ENCODE measurements around the gene NDUFS3. TPM values are rescaled to one million over a fixed set of nuclear protein-coding genes. Genes with fewer than 3 reads are reported as not detected.

The NDUFS3 gene
- 104 to 145 TPM (median 136 TPM) in 5 replicates for total RNA-seq (2022; extraction: Qiagen RNA extraction)

DNA sequence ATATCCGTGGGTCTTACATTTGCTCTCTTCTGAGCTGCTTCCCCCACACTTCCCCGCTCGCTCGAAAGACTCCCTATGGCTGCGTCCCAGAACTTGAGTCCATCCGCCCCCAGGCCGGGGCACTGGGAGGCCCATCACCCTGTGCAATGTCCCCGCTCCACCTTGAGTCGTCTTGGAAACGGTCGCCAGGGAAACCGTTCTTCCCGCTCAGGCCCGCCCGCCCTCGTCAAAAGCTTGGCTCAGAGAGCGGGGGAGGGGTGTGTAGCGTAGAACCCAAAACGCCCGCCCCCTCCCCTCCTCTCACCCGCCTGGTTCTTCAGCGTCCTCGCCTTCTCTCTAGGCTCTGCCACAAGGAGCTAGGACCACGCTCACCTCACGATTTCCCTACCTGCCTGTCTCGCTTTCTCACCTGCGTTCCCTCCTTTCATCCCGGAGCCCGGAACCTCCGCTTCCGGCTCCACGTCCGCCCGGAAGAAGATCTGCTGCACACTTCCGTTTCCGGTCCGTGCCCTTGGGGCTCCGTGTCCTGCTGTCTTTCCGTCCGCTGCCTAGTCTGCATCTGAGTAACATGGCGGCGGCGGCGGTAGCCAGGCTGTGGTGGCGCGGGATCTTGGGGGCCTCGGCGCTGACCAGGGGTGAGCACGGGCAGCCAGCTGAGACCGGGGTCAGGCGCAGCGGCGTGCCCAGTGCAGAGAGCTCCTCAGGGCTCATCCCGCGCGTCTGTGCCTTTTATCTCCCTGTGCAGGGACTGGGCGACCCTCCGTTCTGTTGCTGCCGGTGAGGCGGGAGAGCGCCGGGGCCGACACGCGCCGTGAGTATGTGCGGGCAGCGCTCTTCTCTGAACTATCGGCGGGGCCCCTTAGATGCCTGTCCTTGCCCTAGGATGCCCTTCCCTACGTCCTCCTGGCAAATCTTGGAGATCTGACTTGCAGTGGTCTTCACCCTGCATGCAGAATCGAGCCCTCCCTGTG lies at the start of gene NDUFS3, which contains the start of gene KBTBD4:
Gene NDUFS3, plus strand, starts transcription at position 551 of the 971 bp plus-strand sequence. Its CDS starts 18 bp downstream, at position 569.
Gene KBTBD4, minus strand, starts transcription at position 447 of the 971 bp plus-strand sequence. Its CDS starts 19 bp downstream, at position 428.

DNA sequence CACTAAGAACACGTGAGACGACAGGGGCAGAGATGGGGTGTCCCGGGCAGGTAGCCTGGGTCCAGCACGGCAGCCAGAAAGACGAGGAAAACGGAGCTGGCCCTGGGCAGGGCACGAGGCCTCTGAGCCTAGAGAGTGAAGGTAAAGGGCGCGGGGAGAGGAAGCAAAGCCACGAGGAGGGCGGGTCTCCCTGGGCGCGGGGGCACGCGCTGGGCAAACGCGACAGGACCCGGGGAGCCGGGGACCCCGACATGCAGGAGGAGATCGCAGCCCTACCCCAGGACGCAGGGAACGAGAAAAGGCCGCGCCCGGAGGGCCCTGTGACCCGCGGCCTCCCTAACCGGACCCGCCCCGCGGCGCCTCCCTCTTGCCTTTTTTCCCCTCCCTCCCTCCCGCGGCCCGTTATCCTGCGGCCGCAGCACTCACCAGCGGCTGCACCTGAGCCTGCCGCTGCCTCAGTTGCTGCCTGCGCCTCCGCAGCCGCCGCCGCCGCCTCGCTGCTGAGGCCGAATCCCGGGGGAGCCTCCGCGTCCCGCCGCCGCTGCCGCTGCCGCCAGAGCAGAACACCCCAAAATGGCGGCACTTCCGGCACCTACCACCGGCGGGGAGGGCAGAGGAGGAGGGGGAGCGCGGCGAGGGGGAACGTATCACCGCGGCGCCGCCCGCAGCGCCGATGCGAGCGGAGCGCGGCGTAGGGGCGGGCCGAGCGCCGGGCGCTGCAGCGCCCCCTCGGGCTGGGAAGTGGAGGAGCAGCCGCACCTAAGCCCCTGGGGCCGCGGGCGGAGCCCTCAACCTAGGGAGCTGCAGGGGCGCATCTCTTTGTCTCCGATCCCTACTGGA lies 26.1 kb upstream of the NDUFS3 start, which contains the start of gene CELF1:
Gene CELF1, minus strand, starts transcription at position 567 of the 840 bp plus-strand sequence. CDS start 53,609 bp downstream, outside the sequence.

DNA sequence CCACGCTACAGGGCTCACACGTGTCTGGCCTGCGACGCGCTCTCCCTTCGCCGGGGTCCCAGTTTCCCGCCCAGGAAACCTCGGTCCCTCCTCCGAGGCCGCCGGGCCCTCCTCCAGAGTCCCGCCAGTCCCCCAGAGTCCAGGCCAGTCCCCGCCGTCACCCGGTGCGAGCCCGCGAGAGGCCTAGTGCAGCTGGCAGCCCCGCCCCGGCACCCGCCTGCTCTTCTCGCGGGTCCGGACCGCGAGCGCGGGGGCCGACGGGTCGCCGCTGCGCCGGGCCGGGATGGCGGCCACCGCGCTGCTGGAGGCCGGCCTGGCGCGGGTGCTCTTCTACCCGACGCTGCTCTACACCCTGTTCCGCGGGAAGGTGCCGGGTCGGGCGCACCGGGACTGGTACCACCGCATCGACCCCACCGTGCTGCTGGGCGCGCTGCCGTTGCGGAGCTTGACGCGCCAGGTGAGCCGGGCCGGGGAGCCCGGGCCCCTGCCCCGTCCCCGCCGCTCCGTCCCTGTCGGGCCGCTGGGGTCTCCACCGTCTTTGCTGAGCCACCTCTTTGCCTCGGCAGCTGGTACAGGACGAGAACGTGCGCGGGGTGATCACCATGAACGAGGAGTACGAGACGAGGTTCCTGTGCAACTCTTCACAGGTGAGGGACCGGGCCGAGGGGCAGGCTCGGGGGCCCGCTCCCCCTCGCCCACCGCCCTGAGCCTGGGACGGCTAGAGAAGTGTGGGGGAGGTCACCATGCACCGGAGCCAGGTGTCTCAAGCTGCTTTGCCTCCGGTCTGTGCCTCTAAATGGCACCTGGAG lies 13.3 kb upstream of the NDUFS3 start, which contains the start of gene PTPMT1:
Gene PTPMT1, plus strand, starts transcription at position 260 of the 809 bp plus-strand sequence. Its CDS starts 24 bp downstream, at position 284.

GRCh38 chr11:47586098-47586855 lies 7.4 kb downstream of the NDUFS3 start, which contains the start of gene FAM180B:
Gene FAM180B, plus strand, starts transcription at chr11:47586678. Its CDS starts 91 bp downstream, at chr11:47586769.

DNA sequence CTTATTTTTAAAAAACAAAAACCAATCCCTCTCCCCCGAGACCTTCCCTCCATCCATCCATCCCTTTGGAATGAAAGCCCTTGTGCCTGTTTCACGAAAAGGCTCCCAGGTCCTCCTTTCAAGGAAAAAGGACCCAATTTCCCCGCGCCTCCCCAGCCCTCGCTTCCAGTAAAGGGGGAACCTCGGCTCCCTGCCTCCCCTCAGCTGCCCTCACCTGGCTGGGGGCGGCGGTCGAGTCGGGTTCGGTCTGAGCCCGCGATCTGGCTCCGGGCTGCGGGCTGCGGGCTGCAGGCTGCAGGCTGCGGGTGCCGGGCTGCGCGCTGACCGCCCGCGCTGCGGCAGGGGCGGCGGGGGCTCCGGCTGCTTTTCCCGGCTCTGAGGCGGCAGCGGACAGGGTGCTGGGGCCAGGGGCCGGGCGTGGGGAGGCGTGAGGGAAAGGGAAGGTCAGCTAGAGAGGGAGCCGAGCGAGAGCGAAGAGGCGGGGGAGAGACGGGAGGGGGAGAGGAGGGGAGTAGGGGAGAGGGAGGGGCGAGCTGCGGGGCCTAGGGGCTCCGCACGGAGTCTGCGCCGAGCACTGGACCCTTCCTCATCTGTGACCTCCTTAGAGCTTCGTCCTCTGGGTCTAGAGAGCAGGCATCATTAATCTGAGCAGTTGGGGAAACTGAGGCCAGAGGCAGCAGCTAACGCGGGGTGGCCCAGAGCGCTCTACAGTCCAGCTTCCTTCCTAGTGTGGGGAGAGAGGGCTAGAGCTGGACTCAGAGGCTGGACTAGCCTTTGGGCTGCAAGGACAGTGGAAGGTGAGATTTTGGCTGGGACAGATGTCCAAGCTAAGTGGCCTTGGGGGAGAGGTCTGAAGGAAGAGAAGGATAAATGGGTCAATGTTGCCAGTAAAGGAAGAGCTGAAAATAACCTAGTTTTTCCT lies 15.3 kb downstream of the NDUFS3 start, which contains the start of gene C1QTNF4:
Gene C1QTNF4, minus strand, starts transcription at position 478 of the 922 bp plus-strand sequence. CDS start 3,601 bp downstream, outside the sequence.

Other genes with a start within 250 kb of the NDUFS3 start
- 0.07 to 0.12 TPM (median 0.08 TPM) in 4 of 5 replicates, not detected in the other for gene MYBPC3, start 226.4 kb upstream of the NDUFS3 start, total RNA-seq (2022; extraction: Qiagen RNA extraction)
- 0.15 to 0.20 TPM in 2 of 5 replicates, not detected in the others for gene SPI1, start 200.5 kb upstream of the NDUFS3 start, total RNA-seq (2022; extraction: Qiagen RNA extraction)
- 46.6 to 60.3 TPM (median 53.7 TPM) in 5 replicates for gene SLC39A13, start 170.5 kb upstream of the NDUFS3 start, total RNA-seq (2022; extraction: Qiagen RNA extraction)
- gene PSMC3, start 152.6 kb upstream of the NDUFS3 start, total RNA-seq (2022; extraction: Qiagen RNA extraction): 189 to 259 TPM (median 197 TPM) in 5 replicates
- 0.23 to 0.58 TPM (median 0.43 TPM) in 3 of 5 replicates, not detected in the others for gene RAPSN, start 129.9 kb upstream of the NDUFS3 start, total RNA-seq (2022; extraction: Qiagen RNA extraction)
- 44.8 to 50.9 TPM (median 46.6 TPM) in 5 replicates for gene CELF1, start 25.9 kb upstream of the NDUFS3 start, total RNA-seq (2022; extraction: Qiagen RNA extraction)
- 58.7 to 80.4 TPM (median 77.8 TPM) in 5 replicates for gene PTPMT1, start 13.5 kb upstream of the NDUFS3 start, total RNA-seq (2022; extraction: Qiagen RNA extraction)
- 16.7 to 18.7 TPM (median 17.8 TPM) in 5 replicates for gene KBTBD4, start 104 bp upstream of the NDUFS3 start, total RNA-seq (2022; extraction: Qiagen RNA extraction)
- gene FAM180B, start 7.6 kb downstream of the NDUFS3 start, total RNA-seq (2022; extraction: Qiagen RNA extraction): not detected in 5 replicates
- gene C1QTNF4, start 15.3 kb downstream of the NDUFS3 start, total RNA-seq (2022; extraction: Qiagen RNA extraction): 0.21 TPM in 1 of 5 replicates, not detected in the others
- 127 to 153 TPM (median 131 TPM) in 5 replicates for gene MTCH2, start 63.5 kb downstream of the NDUFS3 start, total RNA-seq (2022; extraction: Qiagen RNA extraction)
- gene AGBL2, start 136.3 kb downstream of the NDUFS3 start, total RNA-seq (2022; extraction: Qiagen RNA extraction): 1.2 to 1.9 TPM (median 1.5 TPM) in 5 replicates
- 43.8 to 61.7 TPM (median 53.0 TPM) in 5 replicates for gene FNBP4, start 188.3 kb downstream of the NDUFS3 start, total RNA-seq (2022; extraction: Qiagen RNA extraction)